Measurements from ENCODE around the gene MAFF. TPM values are rescaled to one million over a fixed set of nuclear protein-coding genes. Genes with fewer than 3 reads are reported as not detected.

The MAFF gene
- total RNA-seq, 2 donors from 2014 or later = 4.7 to 5.5 TPM

DNA sequence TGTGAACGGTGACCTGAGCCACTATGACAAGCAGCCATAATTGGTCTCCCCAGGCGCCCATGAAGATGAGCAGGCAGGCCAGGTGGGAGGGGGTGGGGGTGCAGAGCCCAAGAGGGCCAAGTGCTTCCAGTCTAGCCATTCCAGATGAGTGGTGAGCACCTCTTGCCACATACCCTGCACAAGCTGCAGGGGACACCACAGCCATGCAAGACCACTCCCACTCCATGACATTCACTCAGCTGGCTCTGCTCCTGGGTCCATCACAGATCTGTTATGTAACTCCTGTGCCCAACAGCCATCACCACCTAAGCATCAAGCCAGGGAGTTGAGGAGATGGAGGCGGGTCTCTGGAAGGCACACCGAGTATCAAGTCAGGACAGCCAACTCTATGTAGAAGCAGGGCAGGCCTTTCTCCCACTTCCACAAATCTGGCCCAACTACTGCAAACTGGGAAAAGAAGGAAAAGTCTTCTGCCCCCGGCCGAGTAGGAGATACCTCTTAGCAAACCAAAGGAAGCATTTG is 62.6 kb downstream of the MAFF start:
- peaks cover 22% of the 10 kb centered on the region for H3K36me3 ChIP-seq (ENCODE audit: control insufficient read depth, insufficient read depth, low read length)
- Mint-ChIP-seq H3K9me3 (no peaks in the 10 kb centered on the region), H3K27me3 (ENCODE audit: insufficient read depth) (no peaks in the 10 kb centered on the region), H3K27ac (no peak overlapping the region), H3K36me3 (ENCODE audit: low read depth) (peaks cover 19% of the 10 kb centered on the region), H3K4me1 (peaks cover 20% of the 10 kb centered on the region), H3K4me3 (no peak overlapping the region)
- no peaks in the 10 kb centered on the region for H3K4me1 ChIP-seq (ENCODE audit: control insufficient read depth, insufficient read depth, low read length)
- no peak overlapping the region for H3K4me3 ChIP-seq (ENCODE audit: low read length)
- H3K9me3 ChIP-seq (ENCODE audit: control insufficient read depth, low read length) = no peaks in the 10 kb centered on the region
- no peak for DNase-seq
- TF ChIP-seq, protein P1, sequence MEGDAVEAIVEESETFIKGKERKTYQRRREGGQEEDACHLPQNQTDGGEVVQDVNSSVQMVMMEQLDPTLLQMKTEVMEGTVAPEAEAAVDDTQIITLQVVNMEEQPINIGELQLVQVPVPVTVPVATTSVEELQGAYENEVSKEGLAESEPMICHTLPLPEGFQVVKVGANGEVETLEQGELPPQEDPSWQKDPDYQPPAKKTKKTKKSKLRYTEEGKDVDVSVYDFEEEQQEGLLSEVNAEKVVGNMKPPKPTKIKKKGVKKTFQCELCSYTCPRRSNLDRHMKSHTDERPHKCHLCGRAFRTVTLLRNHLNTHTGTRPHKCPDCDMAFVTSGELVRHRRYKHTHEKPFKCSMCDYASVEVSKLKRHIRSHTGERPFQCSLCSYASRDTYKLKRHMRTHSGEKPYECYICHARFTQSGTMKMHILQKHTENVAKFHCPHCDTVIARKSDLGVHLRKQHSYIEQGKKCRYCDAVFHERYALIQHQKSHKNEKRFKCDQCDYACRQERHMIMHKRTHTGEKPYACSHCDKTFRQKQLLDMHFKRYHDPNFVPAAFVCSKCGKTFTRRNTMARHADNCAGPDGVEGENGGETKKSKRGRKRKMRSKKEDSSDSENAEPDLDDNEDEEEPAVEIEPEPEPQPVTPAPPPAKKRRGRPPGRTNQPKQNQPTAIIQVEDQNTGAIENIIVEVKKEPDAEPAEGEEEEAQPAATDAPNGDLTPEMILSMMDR (conservative IDR thresholded peaks at IDR 0.05) = no peak
- H3K9ac ChIP-seq (ENCODE audit: extremely low read depth, low read length, poor library complexity, severe bottlenecking) = no peak overlapping the region
- no peak overlapping the region for H3K27ac ChIP-seq (ENCODE audit: low read depth, low read length)
- 87 to 95% methylated on average over 3 to 6 of the region's 6 CpGs for WGBS, 2 experiments (ENCODE audit: insufficient coverage in 1 of 2, insufficient read length in 1 of 2)
- no peaks in the 10 kb centered on the region for H3K27me3 ChIP-seq (ENCODE audit: control insufficient read depth, insufficient read depth, low read length, poor library complexity, severe bottlenecking)

Other genes starting within 250 kb of the MAFF start
- under 1 TPM; 0.29 to 0.44 TPM for gene C22orf23, start 248.4 kb upstream of the MAFF start, total RNA-seq
- gene POLR2F, start 248.3 kb upstream of the MAFF start, total RNA-seq = 100 to 1,000 TPM in 1 of 2 donors, 10 to 100 TPM in 1; 98.0 to 105 TPM
- gene SOX10, start 217.4 kb upstream of the MAFF start, total RNA-seq = 10 to 100 TPM; 11.2 to 13.4 TPM
- 10 to 100 TPM; 42.7 to 54.1 TPM for gene PICK1, start 144.6 kb upstream of the MAFF start, total RNA-seq
- gene SLC16A8, start 117.8 kb upstream of the MAFF start, total RNA-seq = 1 to 10 TPM in 1 of 2 donors, under 1 TPM in 1; 0.57 to 1.1 TPM
- gene BAIAP2L2, start 91.3 kb upstream of the MAFF start, total RNA-seq = 1 to 10 TPM; 1.4 to 3.7 TPM
- 10 to 100 TPM; 60.6 to 60.7 TPM for gene PLA2G6, start 20.2 kb upstream of the MAFF start, total RNA-seq
- gene TMEM184B, start 71.0 kb downstream of the MAFF start, total RNA-seq = 10 to 100 TPM; 55.4 to 57.6 TPM
- 100 to 1,000 TPM; 224 to 229 TPM for gene CSNK1E, start 115.4 kb downstream of the MAFF start, total RNA-seq

Data from endodermal cell (in vitro differentiated cells).